HCT116 (cell line): ENCODE results near the gene SERPINC1. TPM values are rescaled to one million over a fixed set of nuclear protein-coding genes. Genes with fewer than 3 reads are reported as not detected.

Source experiments
- ATAC-seq: fragments of 200-7000 bp; cut with Tn5 transposase; 2 replicates; pipeline ENCODE4 v1.9.1; 2020; ENCODE audit warnings: mild to moderate bottlenecking, moderate library complexity
- BruUV-seq: library from RNA; stranded (reverse); fragments of 400-500 nt; replicated peaks from 2 replicates; lab custom pipeline; 2021; lab: Mats Ljungman, UMichigan
- CTCF ChIA-PET: fragments of 300-600 bp; sonication (Branson Sonifier 250); formaldehyde crosslinking; loops from one replicate; lab custom pipeline; 2021; ENCODE audit warnings: antibody characterized with exemption; lab: Charles Lee
- POLR2A ChIA-PET: fragments of 300-600, 350-600 bp; sonication (Branson Sonifier 250); formaldehyde crosslinking; loops from one replicate; lab custom pipeline; 2021; ENCODE audit warnings: antibody characterized with exemption; lab: Charles Lee
- RAD21 ChIA-PET, 2 experiments: fragments of 300-600 bp; sonication (Branson Sonifier 250); formaldehyde crosslinking; loops; one replicate each; lab custom pipeline; 2023; ENCODE audit warnings: low total read pairs in 2 of 2; ENCODE audit not compliant: uncharacterized antibody in 2 of 2, unreplicated experiment in 2 of 2, low non-redundant PET in 1 of 2; lab: Charles Lee
- DNase-seq: peaks from one replicate; pipeline ENCODE4 v3.0.0-alpha.2; 2010; ENCODE audit warnings: low read depth, low spot score
- H2AFZ ChIP-seq: fragments of 200-600 bp; shearing (Covaris generic), sonication (generic); 2 replicates; pipeline ENCODE4 v1.6.1; 2017; ENCODE audit warnings: low read depth, mixed run types, mixed read lengths, antibody characterized with exemption, low read length; ENCODE audit not compliant: poor library complexity, severe bottlenecking
- H3K27ac ChIP-seq: 2 replicates; pipeline ENCODE4 v1.5.1; 2012; ENCODE audit warnings: low read depth, low read length
- H3K27me3 ChIP-seq: fragments of 200-600 bp; sonication (generic); 2 replicates; pipeline ENCODE4 v1.6.1; 2016; ENCODE audit warnings: mixed run types, low read length, mixed read lengths; ENCODE audit not compliant: insufficient read depth
- H3K36me3 ChIP-seq, 2 experiments: fragments of 200-500 bp in 1 of 2; fragments of 200-600 bp in 1 of 2; sonication (Bioruptor generic) in 1 of 2; sonication (generic) in 1 of 2; 2 replicates each; pipeline versions ENCODE4 v1.5.1 to v1.6.1; 2014 to 2016; ENCODE audit warnings: low read length in 2 of 2, inconsistent platforms in 1 of 2, mixed read lengths in 1 of 2, mixed run types in 1 of 2; ENCODE audit not compliant: insufficient read depth in 2 of 2, control insufficient read depth in 1 of 2
- H3K4me1 ChIP-seq, 2 experiments: fragments of 200-600 bp in 1 of 2; sonication (generic) in 1 of 2; 2 replicates each; pipeline versions ENCODE4 v1.5.1 to v1.6.1; 2012 to 2017; ENCODE audit warnings: low read length in 2 of 2, inconsistent platforms in 1 of 2, mild to moderate bottlenecking in 1 of 2, mixed read lengths in 1 of 2, mixed run types in 1 of 2, moderate library complexity in 1 of 2; ENCODE audit not compliant: insufficient read depth in 2 of 2, control insufficient read depth in 1 of 2
- H3K4me2 ChIP-seq: fragments of 200-600 bp; sonication (generic); 2 replicates; pipeline ENCODE4 v1.6.1; 2017; ENCODE audit warnings: mixed run types, low read length, mixed read lengths
- H3K4me3 ChIP-seq, 2 experiments: fragments of 200-600 bp in 1 of 2; sonication (generic) in 1 of 2; replicated peaks in 1 of 2; 2 replicates each; pipeline ENCODE4 v1.5.1; 2011 to 2016; ENCODE audit warnings: low read length in 2 of 2, control low read depth in 1 of 2, low read depth in 1 of 2, mild to moderate bottlenecking in 1 of 2, mixed read lengths in 1 of 2, mixed run types in 1 of 2
- H3K79me2 ChIP-seq: fragments of 200-600 bp; sonication (generic); 2 replicates; pipeline ENCODE4 v1.6.1; 2017; ENCODE audit warnings: mild to moderate bottlenecking, mixed run types, low read length, moderate library complexity, mixed read lengths; ENCODE audit not compliant: insufficient read depth
- H3K9ac ChIP-seq: fragments of 200-600 bp; sonication (generic); 2 replicates; pipeline ENCODE4 v1.6.1; 2016; ENCODE audit warnings: low read length, mixed read lengths
- H3K9me2 ChIP-seq: fragments of 200-600 bp; sonication (generic), shearing (Covaris generic); 2 replicates; pipeline ENCODE4 v1.6.1; 2017; ENCODE audit warnings: mixed run types, mild to moderate bottlenecking, moderate library complexity; ENCODE audit not compliant: insufficient read depth
- H3K9me3 ChIP-seq, 2 experiments: fragments of 200-500 bp in 1 of 2; fragments of 200-600 bp in 1 of 2; sonication (Bioruptor generic) in 1 of 2; sonication (generic) in 1 of 2; 2 replicates each; pipeline ENCODE4 v1.6.1; 2014 to 2017; ENCODE audit warnings: low read length in 2 of 2, mixed read lengths in 2 of 2, inconsistent platforms in 1 of 2, low read depth in 1 of 2, mild to moderate bottlenecking in 1 of 2, mixed run types in 1 of 2, moderate library complexity in 1 of 2; ENCODE audit not compliant: control insufficient read depth in 1 of 2, insufficient read depth in 1 of 2
- H4K20me1 ChIP-seq: fragments of 200-600 bp; sonication (generic), shearing (Covaris generic); 2 replicates; pipeline ENCODE4 v1.6.1; 2017; ENCODE audit warnings: mixed run types, mild to moderate bottlenecking, moderate library complexity; ENCODE audit not compliant: insufficient read depth
- ATF3 ChIP-seq: IDR thresholded peaks from 2 replicates; pipeline ENCODE4 v1.6.1; 2012
- CEBPB ChIP-seq: IDR thresholded peaks from 2 replicates; pipeline ENCODE4 v1.6.1; 2012; ENCODE audit warnings: low read depth
- CTCF ChIP-seq, 3 experiments: fragments of 200-600 bp in 1 of 3; sonication (generic) in 1 of 3; IDR thresholded peaks in 2 of 3; conservative IDR thresholded peaks in 1 of 3; 2 replicates each; pipeline ENCODE4 v1.5.1; 2012 to 2017; ENCODE audit warnings: low read depth in 2 of 3, low read length in 2 of 3, antibody characterized with exemption in 1 of 3, borderline replicate concordance in 1 of 3, control low read depth in 1 of 3, mild to moderate bottlenecking in 1 of 3, mixed read lengths in 1 of 3, mixed run types in 1 of 3, moderate library complexity in 1 of 3; ENCODE audit not compliant: insufficient read depth in 1 of 3
- ELF1 ChIP-seq: IDR thresholded peaks from 2 replicates; pipeline ENCODE4 v1.6.1; 2012; ENCODE audit warnings: low read depth, borderline replicate concordance
- EZH2phosphoT487 ChIP-seq: fragments of 200-600 bp; IDR thresholded peaks from 2 replicates; pipeline ENCODE4 v1.6.1; 2018; ENCODE audit warnings: antibody characterized with exemption, borderline replicate concordance
- FOSL1 ChIP-seq: IDR thresholded peaks from 2 replicates; pipeline ENCODE4 v1.6.1; 2012; ENCODE audit warnings: low read depth
- MAX ChIP-seq: IDR thresholded peaks from 2 replicates; pipeline ENCODE4 v1.6.1; 2012
- POLR2A ChIP-seq: IDR thresholded peaks from 2 replicates; pipeline ENCODE4 v1.7.0; 2011; ENCODE audit warnings: borderline replicate concordance; ENCODE audit not compliant: insufficient read depth, insufficient read length; ENCODE audit errors: extremely low read depth
- SP1 ChIP-seq: IDR thresholded peaks from 2 replicates; pipeline ENCODE4 v1.6.1; 2012; ENCODE audit warnings: low read depth
- SRF ChIP-seq: IDR thresholded peaks from 2 replicates; pipeline ENCODE4 v1.6.1; 2012; ENCODE audit warnings: low read depth
- TCF7L2 ChIP-seq: IDR thresholded peaks from 2 replicates; pipeline ENCODE4 v1.7.0; 2011; ENCODE audit warnings: borderline replicate concordance, inconsistent platforms; ENCODE audit not compliant: insufficient read depth, insufficient read length; ENCODE audit errors: extremely low read depth
- YY1 ChIP-seq: IDR thresholded peaks from 2 replicates; pipeline ENCODE4 v1.6.1; 2011; ENCODE audit warnings: low read length, low read depth, moderate library complexity, mild to moderate bottlenecking; ENCODE audit not compliant: insufficient replicate concordance; ENCODE audit errors: extremely low read depth
- ZFX ChIP-seq: fragments of 450-650 bp; IDR thresholded peaks from 2 replicates; pipeline ENCODE4 v1.6.1; 2017
- ZNF274 ChIP-seq: fragments of 200-500 bp; sonication (Bioruptor generic); IDR thresholded peaks from 2 replicates; pipeline ENCODE4 v1.6.1; 2014; ENCODE audit warnings: mild to moderate bottlenecking, low read depth, low read length, inconsistent platforms
- intact Hi-C: fragments of 100-400 bp; cut with micrococcal nuclease; formaldehyde crosslinking; loops from 2 replicates; pipeline ENCODE4 v1.10.0; 2022
- total RNA-seq: library from RNA; stranded (reverse); gene quantifications from one replicate; pipeline ENCODE4 v1.2.1, GENCODE V29; 2021; ENCODE audit not compliant: unreplicated experiment

The SERPINC1 gene
- total RNA-seq, 1 experiment from 2014 or later, result 0.61 TPM

GRCh38 chr1:173920861-173921260 is 3.7 kb upstream of the SERPINC1 start:
- H3K36me3 ChIP-seq, result no peaks in the 10 kb centered on the region
- no peaks in the 10 kb centered on the region for H4K20me1 ChIP-seq
- H3K4me2 ChIP-seq, result no peak overlapping the region
- no peaks in the 10 kb centered on the region for H3K9me2 ChIP-seq
- ChIA-PET POLR2A (no interaction called here), RAD21 (no interaction called here), CTCF (no interaction called here)
- ATAC-seq, result no peak
- BruUV-seq, result no TSS peak
- intact Hi-C loops, result no loop called here
- H3K9ac ChIP-seq, result no peak overlapping the region
- H3K79me2 ChIP-seq, result no peaks in the 10 kb centered on the region
- no peaks in the 10 kb centered on the region for H3K4me1 ChIP-seq
- no peaks in the 10 kb centered on the region for H3K9me3 ChIP-seq
- H3K4me3 ChIP-seq, result no peak overlapping the region
- H3K27ac ChIP-seq, result no peak overlapping the region
- TF ChIP-seq EZH2phosphoT487 (no peak), ZFX (no peak), SP1 (no peak), POLR2A (no peak), MAX (no peak), ATF3 (no peak), TCF7L2 (no peak), YY1 (no peak), ZNF274 (no peak), ELF1 (no peak), CEBPB (no peak), CTCF (IDR thresholded peaks at IDR 0.05 in 2 of 3, conservative IDR thresholded peaks at IDR 0.05 in 1 of 3; ENCODE audit: borderline replicate concordance in 1 of 3, insufficient read depth in 1 of 3, low read depth in 2 of 3, low read length in 2 of 3) (no peak), FOSL1 (no peak), SRF (no peak)
- no peaks in the 10 kb centered on the region for H3K27me3 ChIP-seq
- H2AFZ ChIP-seq, result no peak overlapping the region
- no peak for DNase-seq
